Progenitor cell of endocrine pancreas (in vitro differentiated cells): ENCODE data around the gene RARRES1. TPM values are rescaled to one million over a fixed set of nuclear protein-coding genes. Genes with fewer than 3 reads are reported as not detected.

Experiments
- DNase-seq: peaks from one replicate; pipeline ENCODE4 v3.0.0; 2021; ENCODE audit warnings: low spot score; ENCODE audit not compliant: unreplicated experiment
- H3K27ac Mint-ChIP-seq: 2 replicates; pipeline ENCODE4 v1.8.0; 2021; ENCODE audit warnings: mild to moderate bottlenecking, moderate library complexity, mixed read lengths
- H3K27me3 Mint-ChIP-seq: 2 replicates; pipeline ENCODE4 v1.8.0; 2021; ENCODE audit warnings: mixed read lengths
- H3K36me3 Mint-ChIP-seq: 2 replicates; pipeline ENCODE4 v1.8.0; 2022; ENCODE audit warnings: mixed read lengths; ENCODE audit not compliant: insufficient read depth
- H3K4me1 Mint-ChIP-seq: 2 replicates; pipeline ENCODE4 v1.8.0; 2021; ENCODE audit warnings: low read depth, mixed read lengths
- H3K4me3 Mint-ChIP-seq: 2 replicates; pipeline ENCODE4 v1.8.0; 2021; ENCODE audit warnings: low read depth, mild to moderate bottlenecking, moderate library complexity, mixed read lengths
- H3K9me3 Mint-ChIP-seq: 2 replicates; pipeline ENCODE4 v1.8.0; 2021; ENCODE audit warnings: low read depth, mixed read lengths
- CTCF ChIP-seq: fragments of 200-600 bp; sonication (generic); IDR thresholded peaks from one replicate; pipeline ENCODE4 v1.5.0; 2021; ENCODE audit warnings: antibody characterized with exemption, mild to moderate bottlenecking; ENCODE audit not compliant: unreplicated experiment
- long read RNA-seq: library from polyadenylated mRNA; unstranded; transcript quantifications from one replicate; pipeline ENCODE4 v2.0.0, GENCODE V29; 2020
- total RNA-seq: library from RNA; stranded (reverse); gene quantifications from 2 replicates; pipeline ENCODE4 v1.2.1, GENCODE V29; 2021

RARRES1 gene
- 1.1 and 3.3 TPM in 2 replicates for total RNA-seq
- long read RNA-seq, partial matches to known transcripts = 0 of 4 reads
- long read RNA-seq, other reads (novel, unspliced or antisense) = 2 of 4 reads

DNA sequence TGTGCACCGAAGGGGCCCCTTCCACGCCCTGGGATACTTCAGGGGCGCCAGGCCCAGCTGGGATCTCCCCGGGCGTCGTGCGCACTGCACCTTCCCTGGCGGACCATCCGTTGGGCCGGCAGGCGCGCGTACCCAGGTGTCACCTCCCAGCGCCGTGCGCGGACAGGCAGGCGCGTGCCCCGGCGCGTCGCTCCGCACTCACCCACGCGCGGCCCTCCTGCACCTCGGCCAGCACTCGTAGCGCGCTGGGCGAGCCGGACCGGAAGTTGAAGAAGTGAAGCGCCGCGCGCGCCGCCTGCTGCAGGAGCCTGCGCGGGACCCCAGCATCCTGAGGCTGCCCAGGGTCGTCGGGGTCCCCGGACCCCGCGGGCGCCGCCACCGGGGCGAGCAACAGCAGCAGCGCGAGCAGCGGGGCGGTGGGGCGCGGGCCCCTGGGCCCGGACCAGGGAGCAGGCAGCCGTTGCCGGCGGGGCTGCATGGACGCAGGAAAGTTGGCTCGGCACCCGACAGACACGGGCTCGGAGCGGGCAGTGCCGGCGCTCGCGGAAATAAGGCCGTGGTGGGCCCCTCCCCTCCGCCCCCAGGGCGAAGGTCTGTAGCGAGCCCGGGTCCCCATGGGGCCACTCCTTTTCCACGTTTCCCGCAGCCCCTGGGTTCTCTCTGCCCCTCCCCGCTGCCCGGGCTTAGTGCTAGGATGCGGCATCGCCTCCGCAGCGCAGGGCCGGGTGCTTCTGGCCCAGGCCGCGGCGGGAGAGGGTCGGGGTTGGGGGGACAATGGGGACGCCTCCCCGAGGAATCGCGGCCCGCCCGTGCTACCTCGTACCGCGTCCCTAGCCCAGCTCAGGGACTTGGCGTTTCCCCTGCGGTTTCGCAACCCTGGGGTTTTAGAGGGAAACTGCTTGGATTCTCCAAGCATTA is at the start of gene RARRES1:
Gene RARRES1, minus strand, starts transcription at position 520 of the 918 bp plus-strand sequence. Its CDS starts 42 bp downstream, at position 478.
- peaks cover 7% of the 10 kb centered on the region for H3K9me3 Mint-ChIP-seq
- TF ChIP-seq CTCF = peak; percentile 21
- H3K4me3 Mint-ChIP-seq = peak within 1 kb of the TSS; percentile 71
- H3K36me3 Mint-ChIP-seq = peaks cover 7% of the 10 kb centered on the region
- peak; percentile 51 for DNase-seq
- H3K27me3 Mint-ChIP-seq = no peaks in the 10 kb centered on the region
- H3K27ac Mint-ChIP-seq = peak within 1 kb of the TSS; percentile 59
- H3K4me1 Mint-ChIP-seq = peaks cover 3% of the 10 kb centered on the region

GRCh38 chr3:158781849-158782248 is 49.6 kb upstream of the RARRES1 start:
- no peak for DNase-seq
- peaks cover 2% of the 10 kb centered on the region for H3K36me3 Mint-ChIP-seq
- no peaks in the 10 kb centered on the region for H3K4me1 Mint-ChIP-seq
- H3K27me3 Mint-ChIP-seq = no peaks in the 10 kb centered on the region
- TF ChIP-seq CTCF = no peak
- peaks cover 4% of the 10 kb centered on the region for H3K9me3 Mint-ChIP-seq
- H3K4me3 Mint-ChIP-seq = no peak overlapping the region
- H3K27ac Mint-ChIP-seq = no peak overlapping the region

GRCh38 chr3:158781191-158781590 is 48.9 kb upstream of the RARRES1 start:
- Mint-ChIP-seq H3K27me3 (no peaks in the 10 kb centered on the region), H3K36me3 (peaks cover 2% of the 10 kb centered on the region), H3K4me1 (no peaks in the 10 kb centered on the region), H3K9me3 (peaks cover 4% of the 10 kb centered on the region), H3K4me3 (no peak overlapping the region), H3K27ac (no peak overlapping the region)
- no peak for TF ChIP-seq CTCF
- no peak for DNase-seq

GRCh38 chr3:158780766-158781165 is 48.5 kb upstream of the RARRES1 start:
- no peaks in the 10 kb centered on the region for H3K9me3 Mint-ChIP-seq

More at GRCh38 chr3:158780766-158781165, 48.5 kb upstream of the RARRES1 start:
- no peak for TF ChIP-seq CTCF
- Mint-ChIP-seq H3K36me3 (no peaks in the 10 kb centered on the region), H3K4me1 (no peaks in the 10 kb centered on the region), H3K27me3 (no peaks in the 10 kb centered on the region), H3K4me3 (no peak overlapping the region), H3K27ac (no peak overlapping the region)
- no peak for DNase-seq
